Endothelial cell of umbilical vein (primary cell): ENCODE results near the gene TRIM56. TPM values are rescaled to one million over a fixed set of nuclear protein-coding genes. Genes with fewer than 3 reads are reported as not detected.
A peak's percentile ranks its signal among the peaks of the same experiment; 100 is the strongest.
"Not testable (repeated sequence)": the region's sequence is repeated elsewhere in the genome, so short reads cannot be mapped to it uniquely, and the experiment has no call there.

ENCODE experiments used
- BruUV-seq: library from RNA; stranded (reverse); fragments of 400-500 nt; replicated peaks from 2 replicates; lab custom pipeline; 2021; lab: Mats Ljungman, UMichigan
- CTCF ChIA-PET: fragments of 300-600, 350-600 bp; sonication (Branson Sonifier 250); formaldehyde crosslinking; loops from one replicate; lab custom pipeline; 2021; ENCODE audit warnings: antibody characterized with exemption, inconsistent platforms; lab: Charles Lee
- POLR2A ChIA-PET: fragments of 300-600, 350-600 bp; sonication (Branson Sonifier 250); formaldehyde crosslinking; loops from one replicate; lab custom pipeline; 2021; ENCODE audit warnings: antibody characterized with exemption, inconsistent platforms; lab: Charles Lee
- DNase-seq: peaks from one replicate; pipeline ENCODE4 v3.0.0-alpha.2; 2011; ENCODE audit warnings: low read depth, low spot score
- FAIRE-seq: peaks from 2 replicates; lab custom pipeline; 2011; peaks lifted over from hg19 to GRCh38; lab: Jason Lieb, UNC
- H2AFZ ChIP-seq: 2 replicates; pipeline ENCODE4 v1.6.0; 2012; ENCODE audit warnings: low read depth, low read length, control low read depth, inconsistent platforms
- H3K27ac ChIP-seq: 2 replicates; pipeline ENCODE4 v1.5.1; 2011; ENCODE audit warnings: low read depth, mild to moderate bottlenecking, control low read depth, low read length, moderate library complexity; ENCODE audit not compliant: insufficient read depth
- H3K27me3 ChIP-seq, 2 experiments: 2 replicates each; pipeline versions ENCODE4 v1.6.0 to v1.6.1; 2011; ENCODE audit warnings: low read length in 2 of 2, mixed read lengths in 1 of 2; ENCODE audit not compliant: control insufficient read depth in 2 of 2, insufficient read depth in 2 of 2
- H3K36me3 ChIP-seq, 2 experiments: 2 replicates in 1 of 2; 3 replicates in 1 of 2; pipeline ENCODE4 v1.5.1; 2011; ENCODE audit warnings: low read length in 2 of 2, mild to moderate bottlenecking in 1 of 2, moderate library complexity in 1 of 2; ENCODE audit not compliant: control insufficient read depth in 2 of 2, insufficient read depth in 2 of 2; ENCODE audit errors: extremely low read depth in 1 of 2
- H3K4me1 ChIP-seq: 3 replicates; pipeline ENCODE4 v1.5.1; 2011; ENCODE audit warnings: mild to moderate bottlenecking, low read length; ENCODE audit not compliant: control insufficient read depth, insufficient read depth; ENCODE audit errors: extremely low read depth
- H3K4me2 ChIP-seq: 2 replicates; pipeline ENCODE4 v1.6.1; 2011; ENCODE audit warnings: low read length, control low read depth, mixed read lengths; ENCODE audit not compliant: insufficient read depth
- H3K4me3 ChIP-seq, 3 experiments: fragments of 200-600 bp in 1 of 3; sonication (generic), shearing (Covaris generic) in 1 of 3; replicated peaks in 1 of 3; 2 replicates each; pipeline ENCODE4 v1.5.1; 2011 to 2016; ENCODE audit warnings: control low read depth in 3 of 3, low read length in 3 of 3, mild to moderate bottlenecking in 2 of 3, inconsistent platforms in 1 of 3, low read depth in 1 of 3, moderate library complexity in 1 of 3; ENCODE audit not compliant: insufficient read depth in 1 of 3
- H3K79me2 ChIP-seq: 2 replicates; pipeline ENCODE4 v1.6.0; 2012; ENCODE audit warnings: low read length, inconsistent platforms; ENCODE audit not compliant: control insufficient read depth, insufficient read depth
- H3K9ac ChIP-seq: replicated peaks from 2 replicates; pipeline ENCODE3; 2011; ENCODE audit warnings: low read length, control low read depth; ENCODE audit not compliant: insufficient read depth; ENCODE audit errors: extremely low read depth
- H3K9me1 ChIP-seq: replicated peaks from 3 replicates; pipeline ENCODE4 v1.6.0; 2011; ENCODE audit warnings: mild to moderate bottlenecking, low read length; ENCODE audit not compliant: control insufficient read depth, insufficient read depth; ENCODE audit errors: extremely low read depth
- H3K9me3 ChIP-seq: replicated peaks from 2 replicates; pipeline ENCODE4 v1.5.1; 2012; ENCODE audit warnings: low read length, inconsistent platforms; ENCODE audit not compliant: control insufficient read depth, insufficient read depth
- H4K20me1 ChIP-seq: replicated peaks from 2 replicates; pipeline ENCODE3; 2011; ENCODE audit warnings: mild to moderate bottlenecking, low read length; ENCODE audit not compliant: control insufficient read depth, insufficient read depth; ENCODE audit errors: extremely low read depth
- CTCF ChIP-seq, 2 donors: IDR thresholded peaks; 1 replicate in 1 of 2; 2 replicates in 1 of 2; pipeline ENCODE4 v1.5.1; 2011; ENCODE audit warnings: low read length in 2 of 2, mild to moderate bottlenecking in 2 of 2, moderate library complexity in 2 of 2, control low read depth in 1 of 2, inconsistent platforms in 1 of 2, low read depth in 1 of 2; ENCODE audit not compliant: insufficient read depth in 1 of 2; ENCODE audit errors: extremely low read depth in 1 of 2
- EZH2 ChIP-seq: IDR thresholded peaks from 2 replicates; pipeline ENCODE4 v1.6.1; 2012; ENCODE audit warnings: borderline replicate concordance, low read depth, mild to moderate bottlenecking, moderate library complexity, low read length, inconsistent platforms; ENCODE audit not compliant: severe bottlenecking
- FOS ChIP-seq: IDR thresholded peaks from 2 replicates; pipeline ENCODE4 v1.6.1; 2011; ENCODE audit warnings: mild to moderate bottlenecking, low read length, moderate library complexity, borderline replicate concordance; ENCODE audit not compliant: insufficient read depth
- GATA2 ChIP-seq: IDR thresholded peaks from 2 replicates; pipeline ENCODE4 v1.7.0; 2011; ENCODE audit warnings: low read depth, mild to moderate bottlenecking, moderate library complexity, mixed read lengths, low read length; ENCODE audit not compliant: insufficient read length, insufficient read depth
- JUN ChIP-seq: IDR thresholded peaks from 2 replicates; pipeline ENCODE4 v1.6.1; 2011; ENCODE audit warnings: borderline replicate concordance, low read depth; ENCODE audit not compliant: insufficient read length, insufficient read depth
- MAX ChIP-seq: IDR thresholded peaks from 2 replicates; pipeline ENCODE4 v1.6.1; 2011; ENCODE audit not compliant: insufficient read depth, insufficient read length
- MYC ChIP-seq: IDR thresholded peaks from one replicate; pipeline ENCODE4 v1.6.1; 2011; ENCODE audit warnings: mild to moderate bottlenecking, low read depth, low read length
- POLR2A ChIP-seq: IDR thresholded peaks from 2 replicates; pipeline ENCODE4 v1.6.1; 2012; ENCODE audit warnings: low read depth, mild to moderate bottlenecking, control low read depth, low read length
- POLR2AphosphoS5 ChIP-seq: IDR thresholded peaks from 2 replicates; pipeline ENCODE4 v1.6.1; 2012; ENCODE audit warnings: low read depth, mild to moderate bottlenecking, control low read depth, low read length, moderate library complexity; ENCODE audit not compliant: insufficient read depth
- dilution Hi-C: fragments of 300-500 bp; cut with MboI; formaldehyde crosslinking; loops from one replicate; pipeline ENCODE4 v1.15.0; 2019; ENCODE audit warnings: low sequenced_read_pairs; ENCODE audit not compliant: extremely low pct_ligation_motif_present
- intact Hi-C: fragments of 100-400 bp; cut with micrococcal nuclease; formaldehyde crosslinking; loops from one replicate; pipeline ENCODE4 v1.10.0; 2022
- polyA plus RNA-seq, 4 experiments: library from polyadenylated mRNA; depleted of rRNA in 3 of 4; stranded (reverse) in 3 of 4; unstranded in 1 of 4; fragments of >200 nt; gene quantifications; 2 replicates each; pipeline versions ENCODE4 v1.2.1 to v1.2.3, GENCODE V29; 2011 to 2012; ENCODE audit warnings: missing spikeins in 1 of 4
- total RNA-seq: library from RNA; stranded (reverse); gene quantifications from 2 replicates; pipeline ENCODE4 v1.2.3, GENCODE V29; 2021

Gene TRIM56
- total and polyA plus RNA-seq, 2 donors (not counting 3 experiments of a cell fraction or from before 2014, with no cell fraction given): 2.3 to 25.1 TPM

GRCh38 chr7:101112233-101112632 lies 27.0 kb downstream of the TRIM56 start:
- H3K79me2 ChIP-seq: peaks cover 8% of the 10 kb centered on the region
- intact Hi-C loops: loop anchor here (1.0 kb wide), 5 partner anchors 10 to 26 kb away; no protein-coding TSS in a partner anchor
- no peak overlapping the region for H3K4me3 ChIP-seq
- no TSS peak for BruUV-seq
- H3K9ac ChIP-seq: peak overlapping the region; percentile 90
- H3K4me2 ChIP-seq: peak overlapping the region; percentile 2
- ChIA-PET CTCF (interaction anchor here (0.8 to 3.7 kb wide), 12 partner anchors 9 to 35 kb away, joined by 3 to 25 read pairs (median 6); partner anchors contain the start of genes SERPINE1 and TRIM56), POLR2A (interaction anchor here (0.9 to 8.8 kb wide), 10 partner anchors 9 to 223 kb away, joined by 3 to 132 read pairs (median 9); partner anchors contain the start of genes SERPINE1, TRIM56 and UFSP1)
- dilution Hi-C loops: no loop called here
- no peak overlapping the region for H2AFZ ChIP-seq
- H3K27ac ChIP-seq: peak overlapping the region; percentile 94
- peaks cover 64% of the 10 kb centered on the region for H3K4me1 ChIP-seq
- no peaks in the 10 kb centered on the region for H3K9me1 ChIP-seq
- H3K9me3 ChIP-seq: no peaks in the 10 kb centered on the region
- no peaks in the 10 kb centered on the region for H3K36me3 ChIP-seq
- FAIRE-seq: peak; percentile 98
- DNase-seq: peak; percentile 100
- TF ChIP-seq FOS (peak; percentile 97), POLR2A (peak; percentile 78), POLR2AphosphoS5 (peak; percentile 99), EZH2 (no peak), MYC (no peak), MAX (no peak), CTCF (IDR thresholded peaks at IDR 0.05; ENCODE audit: extremely low read depth in 1 of 2, insufficient read depth in 1 of 2, low read depth in 1 of 2, low read length in 2 of 2) (no peak), GATA2 (peak; percentile 69), JUN (peak; percentile 96)
- no peaks in the 10 kb centered on the region for H4K20me1 ChIP-seq
- no peaks in the 10 kb centered on the region for H3K27me3 ChIP-seq

- H3K4me3 ChIP-seq, H3K9me1 ChIP-seq, DNase-seq, H3K79me2 ChIP-seq, FAIRE-seq, intact Hi-C loops, BruUV-seq, H2AFZ ChIP-seq, H3K36me3 ChIP-seq, dilution Hi-C loops, H4K20me1 ChIP-seq, H3K27me3 ChIP-seq, H3K4me2 ChIP-seq, H3K9me3 ChIP-seq: not testable (repeated sequence)
- ChIA-PET POLR2A (interaction anchor here (4.6 to 8.8 kb wide), 2 partner anchors 10 to 15 kb away, joined by 49 to 132 read pairs; partner anchors contain the start of gene SERPINE1), CTCF (interaction anchor here (1.0 to 3.7 kb wide), 5 partner anchors 9 to 24 kb away, joined by 3 to 25 read pairs (median 6); partner anchors contain the start of gene SERPINE1)
- peak overlapping the region; percentile 78 for H3K9ac ChIP-seq
- peaks cover 67% of the 10 kb centered on the region for H3K4me1 ChIP-seq
- peak overlapping the region; percentile 94 for H3K27ac ChIP-seq
Observed at GRCh38 chr7:101113140-101113539, 27.9 kb downstream of the TRIM56 start.
